Measurements from ENCODE around the gene AOAH.
"Not testable (repeated sequence)": the region's sequence is repeated elsewhere in the genome, so short reads cannot be mapped to it uniquely, and the experiment has no call there.

AOAH gene

DNA sequence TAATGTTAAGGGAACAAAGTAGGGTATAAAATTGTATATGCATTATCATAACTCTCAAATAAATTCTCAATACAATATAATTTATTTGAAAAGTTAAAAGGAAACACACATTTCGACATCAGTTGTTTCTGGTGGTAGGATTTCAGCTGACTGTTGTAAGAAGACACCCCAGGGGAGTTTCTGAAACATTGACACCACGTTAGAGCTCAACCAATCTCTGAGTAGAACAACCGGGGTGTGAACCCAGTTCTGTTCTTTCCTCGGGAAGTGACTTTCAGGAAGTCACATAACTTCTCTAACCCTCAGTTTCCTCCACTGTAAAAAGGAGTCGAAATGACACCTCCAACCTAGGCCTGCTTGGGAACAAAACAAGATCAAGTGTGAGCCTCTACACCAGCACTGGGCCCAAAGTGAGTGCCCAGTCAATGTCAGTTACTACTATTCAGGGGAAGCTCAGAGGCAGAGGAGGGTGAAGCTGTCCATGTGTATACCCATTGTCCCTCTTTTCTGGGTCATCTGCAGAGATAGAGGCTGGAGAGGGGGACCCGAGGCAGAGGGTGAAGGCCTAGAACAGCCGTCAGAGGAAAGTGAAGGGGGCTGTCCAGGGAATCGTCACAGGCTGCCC, 67.1 kb downstream of the AOAH start:
- DNase-seq (ENCODE audit: low spot score): no peak

DNA sequence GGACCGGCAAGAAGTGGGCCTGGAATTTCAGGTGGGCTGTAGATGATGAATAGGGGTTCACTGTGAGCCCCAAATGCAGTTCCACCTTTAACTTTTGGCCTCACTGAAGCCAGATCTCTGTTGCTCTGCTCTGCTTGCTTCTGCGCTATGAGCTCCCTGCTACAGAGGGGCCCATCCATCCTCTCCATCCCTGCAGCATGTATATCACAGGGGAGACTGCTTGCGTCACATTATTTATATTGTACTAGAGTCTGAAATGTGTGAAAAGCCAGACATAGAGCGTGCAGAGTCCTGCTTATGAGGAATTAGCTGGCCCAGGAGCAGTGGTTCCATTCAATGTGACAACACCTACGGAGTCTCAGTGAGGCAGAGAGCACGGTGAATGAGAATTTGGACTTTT, 69.9 kb downstream of the AOAH start:
- no peak for DNase-seq (ENCODE audit: low spot score)

DNA sequence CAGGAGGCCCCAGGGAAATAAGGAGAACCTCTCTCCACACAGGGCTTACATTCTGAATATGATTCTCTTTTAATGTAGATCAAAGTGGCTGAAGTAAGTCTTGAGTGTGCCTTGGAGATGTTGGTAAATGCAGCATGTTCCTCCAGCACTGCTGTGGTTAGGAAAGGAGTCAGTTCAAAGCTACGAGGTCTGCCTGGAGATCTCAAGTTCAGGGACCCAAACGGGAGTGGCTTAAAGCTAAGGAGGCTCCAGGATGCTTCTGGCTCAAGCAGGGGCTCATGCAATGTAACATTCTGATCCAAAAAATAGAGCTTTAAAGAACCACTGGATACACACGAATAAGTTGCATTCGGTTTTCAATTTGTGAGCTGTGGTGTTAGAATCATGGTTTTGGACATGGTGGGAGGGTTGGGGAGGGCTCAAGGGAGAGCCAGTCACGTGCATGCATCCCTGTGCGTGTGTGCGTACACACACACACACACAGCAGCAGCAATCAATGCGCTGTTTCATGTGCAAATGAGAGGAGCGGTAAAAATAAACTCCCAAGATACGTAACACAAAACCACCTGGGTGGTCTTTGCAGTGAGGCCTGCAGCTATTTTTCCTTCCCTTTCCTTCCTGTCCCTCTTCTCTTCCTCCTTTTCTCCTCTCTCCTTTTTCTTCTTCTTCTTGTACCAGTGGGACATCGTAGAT, 70.5 kb downstream of the AOAH start:
- no peak for DNase-seq (ENCODE audit: low spot score)

DNA sequence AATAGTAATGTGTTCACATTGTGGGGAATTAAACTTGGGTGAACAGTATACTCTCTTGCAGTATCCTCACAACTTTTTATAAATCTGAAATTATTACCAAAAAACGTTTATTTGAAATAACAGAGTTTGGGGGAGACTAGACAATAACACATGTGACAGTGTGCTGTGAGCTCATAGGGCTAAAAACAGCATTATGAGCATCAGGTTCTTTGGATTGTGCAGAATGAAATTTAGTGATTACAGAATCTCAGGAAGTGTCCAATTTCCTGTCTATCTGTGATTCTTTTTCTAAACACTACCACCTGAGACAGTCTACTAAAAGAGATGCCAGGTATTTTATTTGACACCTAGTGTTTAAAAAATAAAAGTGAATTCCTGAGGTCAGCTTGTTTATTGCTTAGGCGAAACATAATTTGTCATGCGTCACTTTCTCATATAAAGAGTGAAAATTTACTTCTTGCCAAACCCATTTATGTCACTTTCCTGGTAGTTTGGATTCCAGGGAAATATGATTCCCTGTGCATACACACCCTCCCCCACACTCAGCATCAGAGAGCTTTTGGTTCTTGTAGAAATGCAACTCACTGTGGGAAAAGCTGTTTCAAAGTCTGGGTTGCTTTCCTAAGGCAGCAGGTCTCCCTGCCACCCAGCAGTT, 71.2 kb downstream of the AOAH start:
- DNase-seq (ENCODE audit: low spot score): no peak

DNA sequence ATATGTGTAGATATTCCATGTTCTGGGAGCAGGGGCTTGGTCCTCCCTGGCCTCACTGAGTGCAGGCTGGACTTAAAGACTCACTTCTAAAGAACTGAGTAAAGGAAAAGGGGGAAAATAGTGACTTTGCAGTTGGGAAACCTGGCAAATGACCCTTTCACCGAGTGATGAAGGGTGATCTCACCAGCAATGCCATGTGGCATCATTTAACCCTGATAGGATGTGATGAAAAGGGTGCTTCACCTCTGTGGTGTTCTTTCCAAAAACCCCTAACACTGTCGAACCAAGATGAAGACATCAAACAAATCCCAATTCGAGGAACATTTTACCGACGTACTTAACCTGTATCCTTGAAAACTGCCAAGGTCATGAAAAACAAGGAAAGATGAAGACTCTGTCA, 71.9 kb downstream of the AOAH start:
- DNase-seq (ENCODE audit: low spot score): no peak

DNA sequence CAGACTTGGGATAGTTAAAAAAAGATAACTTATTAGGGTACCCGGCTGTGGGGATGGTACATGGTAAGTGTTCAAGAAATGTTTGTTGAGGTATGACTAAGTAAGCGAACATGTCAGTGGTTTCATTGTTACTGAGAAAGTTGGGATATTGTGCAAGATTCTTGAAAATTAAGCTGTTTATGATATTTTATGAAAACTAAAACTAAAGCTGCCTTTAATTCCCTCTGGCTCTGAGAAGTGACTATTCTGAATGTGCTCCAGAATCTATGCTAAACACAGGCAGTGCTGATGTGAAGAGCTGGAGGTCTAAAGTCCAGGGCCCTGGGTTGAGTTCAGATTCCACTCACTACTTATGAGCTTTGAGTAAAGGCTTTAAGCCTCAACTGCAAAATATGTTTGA, 72.9 kb downstream of the AOAH start:
- DNase-seq (ENCODE audit: low spot score): no peak

DNA sequence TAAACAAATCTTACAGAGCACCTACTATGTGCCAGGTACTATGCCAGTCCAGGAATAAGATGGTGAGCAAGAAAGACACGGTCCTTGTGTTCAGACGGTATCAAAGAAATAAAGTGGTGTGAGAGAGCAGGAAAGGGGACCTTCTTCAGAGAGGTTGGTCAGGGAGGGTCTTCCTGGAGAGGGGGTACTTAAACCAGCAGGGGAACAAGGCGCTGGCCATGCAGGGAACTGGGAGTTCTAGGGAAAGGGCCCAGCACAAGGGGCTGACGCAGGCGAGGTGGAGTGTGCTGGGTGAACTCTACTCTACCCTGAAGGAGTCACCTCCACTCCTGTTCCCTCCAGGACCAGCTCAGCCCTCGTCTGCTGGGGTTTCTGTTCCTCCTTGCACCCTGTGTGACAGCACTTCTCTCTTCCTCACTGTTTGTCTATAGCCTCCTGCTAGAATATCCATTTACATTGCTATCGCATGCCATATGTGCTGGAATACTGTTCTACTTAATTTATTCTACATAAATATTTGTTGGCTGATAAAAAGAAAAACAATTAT, 73.5 kb downstream of the AOAH start:
- DNase-seq (ENCODE audit: low spot score): no peak

DNA sequence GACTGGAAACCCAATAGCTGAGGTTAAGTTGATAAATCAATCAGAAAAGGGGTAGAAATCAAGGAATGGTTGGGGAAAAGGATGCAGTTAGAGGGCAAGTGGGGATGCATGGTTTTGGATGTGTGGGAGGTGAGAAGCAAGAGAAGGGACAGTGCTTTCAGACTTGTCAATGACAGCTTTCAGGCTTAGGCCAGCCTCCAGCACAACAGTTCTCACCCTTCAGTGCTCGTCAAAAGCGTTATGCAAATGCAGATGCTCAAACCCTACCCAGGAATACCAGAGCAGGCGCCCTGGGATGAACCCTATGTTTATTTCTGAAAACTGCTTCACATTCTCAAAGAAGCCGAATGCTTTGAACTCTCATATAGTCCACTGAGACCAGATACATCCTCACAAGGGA, 74.0 kb downstream of the AOAH start:
- DNase-seq (ENCODE audit: low spot score): no peak

DNA sequence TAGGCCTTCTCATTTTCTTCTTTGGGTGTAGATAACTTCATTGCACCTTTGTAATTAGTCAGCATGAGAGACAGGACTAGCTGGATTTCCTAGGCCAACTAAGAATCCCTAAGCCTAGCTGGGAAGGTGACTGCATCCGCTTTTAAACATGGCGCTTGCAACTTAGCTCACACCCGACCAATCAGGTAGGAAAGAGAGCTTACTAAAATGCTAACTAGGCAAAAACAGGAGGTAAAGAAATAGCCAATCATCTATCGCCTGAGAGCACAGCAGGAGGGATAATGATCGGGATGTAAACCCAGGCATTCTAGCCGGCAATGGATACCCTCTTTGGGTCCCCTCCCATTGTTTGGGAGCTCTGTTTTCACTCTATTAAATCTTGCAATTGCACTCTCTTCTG, 75.0 kb downstream of the AOAH start:
- not testable (repeated sequence) for DNase-seq (ENCODE audit: low spot score)

DNA sequence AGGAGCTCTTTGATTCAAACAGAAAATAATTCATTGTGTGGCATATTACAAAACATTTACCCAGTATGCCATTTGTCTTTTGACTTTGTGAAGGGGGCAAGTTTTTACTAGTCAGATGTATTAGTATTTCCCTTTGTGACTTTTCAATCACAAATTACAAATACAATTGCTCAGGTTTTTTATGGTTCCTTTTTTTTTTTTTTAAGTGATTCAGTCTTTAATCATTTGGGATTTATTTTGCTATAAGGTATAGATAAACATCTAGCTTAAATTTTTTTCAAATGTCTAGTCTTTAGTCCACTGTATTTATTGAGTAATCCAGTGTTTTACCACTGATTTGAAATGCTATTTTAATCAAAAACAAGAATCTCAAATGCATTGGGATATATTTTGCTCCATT, 75.9 kb downstream of the AOAH start:
- DNase-seq (ENCODE audit: low spot score): no peak

DNA sequence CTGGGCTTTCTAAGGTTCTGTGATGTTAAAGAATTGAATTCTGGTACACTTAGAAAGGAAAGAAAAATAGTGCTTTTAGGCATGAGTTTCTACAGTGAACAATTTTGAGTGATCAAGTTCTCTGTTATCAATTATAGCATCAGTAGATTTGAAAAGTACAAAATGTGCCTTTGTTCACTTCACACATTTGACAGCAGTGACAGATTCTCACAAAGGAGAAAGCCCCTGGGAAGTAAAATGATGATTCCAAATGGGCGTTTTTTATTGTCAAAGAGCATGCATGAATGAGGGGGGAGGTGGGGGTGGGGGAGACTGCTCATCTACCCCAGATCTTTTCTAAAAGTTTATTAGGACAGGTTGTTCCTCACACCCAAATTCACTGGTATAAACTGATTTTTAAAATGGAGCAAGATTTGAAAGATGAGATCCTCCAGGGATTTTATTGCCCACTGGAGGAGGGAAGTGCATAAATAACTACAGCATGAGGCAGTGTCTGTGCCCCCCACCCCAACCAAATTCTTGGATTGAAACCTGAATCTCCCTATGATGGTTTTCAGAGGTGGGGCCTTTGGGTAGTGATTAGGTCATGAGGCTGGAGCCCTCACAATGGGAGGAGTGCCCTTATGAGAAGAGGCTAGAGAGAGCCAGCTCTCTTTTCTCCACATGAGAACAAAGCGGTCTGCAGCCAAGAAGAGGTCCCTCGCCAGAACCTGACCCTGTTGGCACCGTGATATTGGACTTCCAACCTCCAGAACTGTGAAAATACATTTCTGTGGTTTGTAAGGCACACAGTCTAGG, 79.5 kb downstream of the AOAH start:
- DNase-seq (ENCODE audit: low spot score): no peak

DNA sequence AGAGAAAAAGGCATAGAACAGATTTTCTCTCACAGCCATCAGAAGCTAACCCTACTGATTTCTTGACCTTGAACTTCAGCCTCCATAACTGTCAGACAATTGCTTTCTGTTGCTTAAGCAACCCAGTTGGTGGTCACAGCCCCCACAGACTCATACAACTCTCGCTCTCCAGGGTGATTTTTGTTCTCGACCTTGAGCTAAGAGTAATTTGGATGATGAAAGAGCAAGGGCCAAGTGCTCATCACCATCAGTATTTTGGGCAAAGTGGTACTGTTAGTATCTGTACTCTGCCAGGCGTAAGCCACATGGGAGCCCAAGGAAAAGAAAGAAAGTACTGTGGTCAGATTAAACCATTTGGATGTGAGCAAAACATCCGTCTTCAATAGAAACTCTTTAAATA, 81.9 kb downstream of the AOAH start:
- no peak for DNase-seq (ENCODE audit: low spot score)

DNA sequence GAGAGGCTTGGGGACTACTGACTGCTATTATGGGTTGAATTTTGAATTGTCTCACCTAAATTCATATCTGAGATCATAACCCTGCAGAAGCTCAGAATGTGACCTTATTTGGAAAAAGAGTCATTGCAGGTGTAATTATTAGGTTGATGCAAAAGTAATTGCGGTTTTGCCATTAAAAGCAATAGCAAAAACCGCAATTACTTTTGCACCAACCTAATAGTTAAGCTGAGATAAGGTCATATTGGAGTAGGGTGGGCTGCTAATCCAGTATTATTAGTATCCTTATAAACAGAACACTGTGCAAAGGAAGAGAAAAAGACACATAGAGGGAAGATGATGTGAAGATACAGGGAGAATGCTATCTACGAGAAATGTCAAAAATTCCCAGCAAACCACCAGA, 82.3 kb downstream of the AOAH start:
- no peak for DNase-seq (ENCODE audit: low spot score)

DNA sequence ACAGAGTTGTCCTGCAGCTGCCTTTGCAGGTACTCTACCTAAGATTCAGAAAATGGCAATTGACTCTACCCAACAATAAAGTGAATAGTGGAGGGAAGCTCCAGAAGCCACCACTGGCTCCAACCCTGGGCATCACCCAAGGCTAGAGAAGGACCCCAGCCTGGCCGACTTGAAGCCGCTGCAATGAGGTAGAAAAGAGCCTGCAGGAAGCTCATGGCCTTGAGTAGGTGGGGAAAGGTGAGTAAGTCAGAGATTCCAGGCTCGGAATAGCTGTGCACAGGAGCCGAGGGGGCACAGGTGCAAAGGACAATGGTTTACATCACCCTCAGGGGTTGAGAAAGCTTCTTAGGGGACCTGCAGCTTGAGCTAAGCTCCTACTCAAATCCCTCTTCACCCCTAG, 83.6 kb downstream of the AOAH start:
- no peak for DNase-seq (ENCODE audit: low spot score)

DNA sequence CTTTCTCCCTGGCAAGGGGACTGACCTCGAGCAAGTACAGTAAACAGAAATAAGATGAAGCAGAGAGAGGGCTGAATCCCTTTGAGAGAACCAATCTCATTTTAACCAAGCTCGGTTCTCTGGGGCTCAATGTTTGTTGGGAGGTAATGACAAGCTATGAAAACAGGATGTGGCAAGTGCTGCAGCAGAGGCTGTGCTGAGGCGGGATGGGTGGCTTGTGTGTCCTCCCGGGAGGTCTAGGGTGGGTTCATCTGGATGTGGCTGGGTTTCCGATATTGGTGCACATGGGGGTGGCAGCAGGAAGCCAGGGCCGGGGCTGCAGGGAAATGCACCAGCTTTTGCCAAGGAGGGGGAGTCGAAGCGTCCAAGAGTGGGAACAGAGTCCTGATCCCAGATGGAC, 84.5 kb downstream of the AOAH start:
- DNase-seq (ENCODE audit: low spot score): no peak

DNA sequence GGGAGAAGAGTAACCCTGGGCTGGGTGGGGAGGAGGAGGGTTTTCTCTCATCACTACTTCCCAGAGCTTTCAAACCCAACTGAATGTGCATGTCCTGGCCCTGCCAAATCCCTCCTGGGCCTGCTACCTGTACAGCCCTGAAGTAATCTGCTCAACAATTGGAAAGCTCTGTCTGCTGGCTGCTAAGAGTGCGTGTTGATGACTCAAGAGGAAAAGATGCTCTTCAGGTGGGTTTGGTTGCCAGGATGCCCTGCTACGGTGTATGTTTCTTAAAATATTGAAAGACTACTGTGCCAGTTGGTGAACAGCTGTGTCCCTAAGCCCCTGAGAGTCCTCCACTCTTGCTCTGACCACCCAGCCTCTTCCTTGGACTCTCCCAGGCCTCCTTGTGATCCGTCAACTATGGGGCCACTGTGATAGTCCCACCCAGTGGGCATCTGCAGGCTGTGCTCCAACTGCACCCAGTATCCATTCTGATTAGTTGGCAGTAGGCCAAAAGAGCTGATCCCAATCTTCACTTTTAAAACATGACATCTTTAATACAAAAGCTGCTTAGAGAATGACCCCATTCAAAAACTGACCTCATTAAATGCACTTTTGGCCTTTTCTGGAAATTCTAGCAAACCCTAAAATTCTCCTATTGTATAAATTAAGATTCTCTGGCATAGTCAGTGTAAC, 85.6 kb downstream of the AOAH start:
- no peak for DNase-seq (ENCODE audit: low spot score)

DNA sequence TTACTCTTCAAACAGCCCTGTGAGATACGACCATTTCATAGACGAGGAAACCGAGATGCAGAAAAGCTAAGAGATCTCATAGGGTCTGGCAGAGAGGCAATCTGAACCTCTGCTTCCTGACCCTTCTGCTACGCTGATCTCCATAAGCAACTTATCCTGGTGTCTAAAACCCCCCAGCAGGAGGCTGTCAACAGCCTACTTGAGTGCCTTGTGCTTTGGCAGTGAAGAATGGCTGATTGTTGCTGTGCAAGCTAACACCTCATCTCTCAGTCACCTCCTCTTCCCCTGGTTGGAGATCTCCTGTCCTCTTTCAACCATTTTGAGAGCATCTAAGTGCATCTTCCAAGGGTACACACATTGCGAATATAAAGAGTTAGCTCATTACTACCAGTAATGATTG, 86.2 kb downstream of the AOAH start:
- DNase-seq (ENCODE audit: low spot score): no peak

DNA sequence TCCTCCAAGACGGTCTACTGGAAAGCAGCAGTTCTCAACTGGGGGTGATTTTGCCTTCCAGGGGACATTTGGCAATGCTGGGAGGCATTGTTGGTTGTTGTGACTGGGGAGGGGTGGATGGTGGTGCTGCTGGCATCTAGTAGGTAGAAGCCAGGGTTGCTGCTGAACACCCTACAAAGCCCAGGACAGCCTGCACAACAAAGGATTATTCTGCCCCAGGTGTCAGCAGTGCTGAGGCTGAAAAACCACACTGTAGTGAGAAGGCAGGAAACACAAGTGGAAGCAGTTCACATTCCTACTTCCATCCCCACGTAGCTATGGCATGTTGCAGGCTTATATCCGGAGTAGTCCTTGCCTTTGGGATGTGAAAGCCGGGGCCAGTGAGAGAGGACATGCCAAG, 86.9 kb downstream of the AOAH start:
- DNase-seq (ENCODE audit: low spot score): no peak

DNA sequence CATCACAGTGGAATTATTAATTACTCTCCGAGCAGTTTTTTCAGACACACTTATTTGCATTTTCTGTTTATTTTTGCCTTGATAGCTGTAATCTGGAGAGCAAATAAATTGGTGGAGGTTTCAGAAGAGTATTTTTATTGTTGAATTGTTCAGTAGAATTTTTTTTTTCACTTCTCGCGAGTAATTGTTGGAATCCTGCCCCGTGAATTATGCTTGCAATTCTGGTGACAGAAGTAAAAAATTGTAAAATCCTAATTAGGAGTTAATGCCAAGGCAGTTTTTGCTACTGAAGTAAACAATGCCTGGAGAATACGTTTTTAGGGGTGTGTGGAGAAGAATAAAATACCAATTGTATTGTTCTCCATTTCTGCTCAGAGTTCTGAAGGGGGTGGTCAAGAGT, 88.2 kb downstream of the AOAH start:
- DNase-seq (ENCODE audit: low spot score): no peak

DNA sequence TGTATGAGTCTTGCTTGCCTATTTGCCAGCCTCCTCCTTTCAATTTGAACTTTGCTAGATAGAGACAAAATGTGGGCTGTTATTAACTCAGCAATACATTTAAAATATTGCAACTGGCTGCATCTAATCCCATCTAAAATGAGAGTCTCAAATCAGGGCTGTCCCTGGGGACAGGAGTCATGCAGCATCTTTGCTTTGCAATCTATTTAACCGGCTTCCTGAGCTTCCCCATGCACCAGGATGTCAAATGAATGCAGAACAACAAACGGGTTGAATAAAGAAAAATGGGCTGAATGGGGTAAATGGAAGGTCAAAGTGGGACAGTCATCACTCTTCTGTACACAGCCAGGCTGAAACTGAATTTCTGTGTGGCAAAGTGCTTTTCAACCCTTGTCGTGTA, 89.2 kb downstream of the AOAH start:
- DNase-seq (ENCODE audit: low spot score): no peak

DNA sequence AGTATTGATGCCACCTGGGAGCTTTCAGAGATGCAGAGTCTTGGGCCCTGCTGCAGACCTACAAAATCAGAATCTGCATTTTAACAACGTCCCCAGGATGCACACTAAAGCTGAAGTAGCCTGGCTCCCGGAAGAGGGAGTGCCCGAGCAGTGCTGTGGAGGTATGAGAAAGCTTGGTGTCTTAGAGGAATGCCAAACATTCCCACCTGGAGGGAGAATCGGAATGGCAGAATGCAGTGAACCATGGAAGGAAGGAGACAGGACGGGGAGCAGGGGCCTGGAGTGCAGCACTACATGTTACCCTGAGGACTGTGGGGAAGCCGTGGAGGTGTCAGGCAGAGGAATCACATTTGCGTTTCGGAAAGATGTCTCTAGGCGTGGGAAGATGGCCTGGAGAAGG, 90.9 kb downstream of the AOAH start:
- no peak for DNase-seq (ENCODE audit: low spot score)

DNA sequence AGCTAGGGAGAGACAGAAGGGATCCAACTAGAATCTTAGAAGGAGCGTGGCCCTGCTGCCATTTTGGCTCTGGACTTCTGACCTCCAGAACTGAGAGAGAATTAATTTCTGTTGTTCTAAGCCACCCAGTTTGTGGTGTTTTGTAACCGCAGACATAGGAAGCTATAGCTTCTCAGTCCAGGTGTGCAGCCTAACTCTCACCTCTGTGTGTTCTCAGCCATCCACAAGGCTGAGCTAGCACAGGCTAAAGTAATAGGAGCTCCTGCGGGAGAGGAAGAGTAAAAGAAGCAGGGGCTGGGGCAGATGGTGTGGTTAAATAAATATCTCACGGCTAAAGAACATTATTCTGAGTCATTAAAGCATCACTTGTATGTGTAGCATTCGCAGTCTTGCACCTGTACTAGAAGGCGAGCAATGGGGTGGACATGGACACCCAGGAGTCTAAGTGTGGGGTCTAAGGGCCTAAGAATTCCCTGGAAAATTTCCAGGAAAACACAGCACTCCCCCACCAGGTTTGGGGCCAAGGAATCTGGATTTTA, 94.1 kb downstream of the AOAH start:
- no peak for DNase-seq (ENCODE audit: low spot score)
